ENCODE data around the gene TMEM129.

TMEM129 gene

DNA sequence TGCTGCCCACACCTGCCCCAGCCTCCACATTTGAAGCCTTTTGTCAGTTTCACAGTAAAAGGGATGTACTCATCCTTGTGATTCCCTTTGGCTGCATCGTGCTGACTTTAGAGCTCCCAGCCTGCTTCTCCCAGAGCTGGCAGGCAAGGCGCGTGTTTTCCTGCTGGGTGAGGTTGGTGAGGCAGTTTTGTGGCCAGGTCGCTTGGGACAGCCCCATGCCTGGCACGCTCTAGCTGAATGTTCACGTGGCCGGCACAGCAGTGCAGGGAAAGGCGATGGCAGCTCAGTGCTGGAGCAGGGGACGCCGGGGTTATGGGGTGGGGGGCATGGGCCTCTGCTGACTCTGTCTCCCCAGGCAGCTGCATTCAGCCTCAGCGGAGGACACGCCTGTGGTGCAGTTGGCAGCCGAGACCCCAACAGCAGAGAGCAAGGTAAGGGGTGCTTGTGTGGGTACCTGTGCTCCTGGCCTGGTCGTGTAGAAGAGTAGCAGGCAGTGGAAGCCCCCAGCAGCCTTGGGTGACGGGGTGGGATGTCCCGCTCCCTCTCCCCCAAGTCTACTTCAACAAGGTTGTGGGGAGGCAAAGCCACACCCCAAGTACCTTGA, 9.5 kb upstream of the TMEM129 start:
- ATAC-seq (replicated peaks; ENCODE audit: extremely low read depth, poor library complexity, severe bottlenecking), result no peak
- no peaks in the 10 kb centered on the region for H3K27me3 Mint-ChIP-seq
- H3K27ac Mint-ChIP-seq (ENCODE audit: low read depth), result no peak overlapping the region
- H3K36me3 Mint-ChIP-seq (ENCODE audit: insufficient read depth), result peaks cover 33% of the 10 kb centered on the region
- DNase-seq (ENCODE audit: low spot score in 2 of 2), result no peak
- H3K4me3 Mint-ChIP-seq, result no peak overlapping the region
- peaks cover 31% of the 10 kb centered on the region for H3K4me1 Mint-ChIP-seq
- no peaks in the 10 kb centered on the region for H3K9me3 Mint-ChIP-seq

DNA sequence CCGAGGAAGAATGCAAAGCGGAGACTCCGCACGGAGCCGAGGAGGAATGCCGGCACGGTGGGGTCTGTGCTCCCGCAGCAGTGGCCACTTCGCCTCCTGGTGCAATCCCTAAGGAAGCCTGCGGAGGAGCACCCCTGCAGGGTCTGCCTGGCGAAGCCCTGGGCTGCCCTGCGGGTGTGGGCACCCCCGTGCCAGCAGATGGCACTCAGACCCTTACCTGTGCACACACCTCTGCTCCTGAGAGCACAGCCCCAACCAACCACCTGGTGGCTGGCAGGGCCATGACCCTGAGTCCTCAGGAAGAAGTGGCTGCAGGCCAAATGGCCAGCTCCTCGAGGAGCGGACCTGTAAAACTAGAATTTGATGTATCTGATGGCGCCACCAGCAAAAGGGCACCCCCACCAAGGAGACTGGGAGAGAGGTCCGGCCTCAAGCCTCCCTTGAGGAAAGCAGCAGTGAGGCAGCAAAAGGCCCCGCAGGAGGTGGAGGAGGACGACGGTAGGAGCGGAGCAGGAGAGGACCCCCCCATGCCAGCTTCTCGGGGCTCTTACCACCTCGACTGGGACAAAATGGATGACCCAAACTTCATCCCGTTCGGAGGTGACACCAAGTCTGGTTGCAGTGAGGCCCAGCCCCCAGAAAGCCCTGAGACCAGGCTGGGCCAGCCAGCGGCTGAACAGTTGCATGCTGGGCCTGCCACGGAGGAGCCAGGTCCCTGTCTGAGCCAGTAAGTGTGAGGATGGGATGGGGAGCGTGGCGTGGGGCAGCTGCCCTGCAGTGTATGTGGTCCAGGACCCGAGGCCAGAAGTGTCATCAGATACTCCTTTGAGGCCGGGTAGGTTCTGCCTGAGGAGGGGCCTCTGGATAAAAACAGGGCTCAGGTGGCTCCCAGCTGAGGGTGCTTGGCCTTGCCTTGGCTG, 7.2 kb upstream of the TMEM129 start:
- no peak overlapping the region for H3K4me3 Mint-ChIP-seq
- H3K27me3 Mint-ChIP-seq, result no peaks in the 10 kb centered on the region
- no peaks in the 10 kb centered on the region for H3K9me3 Mint-ChIP-seq
- DNase-seq (ENCODE audit: low spot score in 2 of 2) (no peak), ATAC-seq (replicated peaks; ENCODE audit: extremely low read depth, poor library complexity, severe bottlenecking) (no peak)
- H3K36me3 Mint-ChIP-seq (ENCODE audit: insufficient read depth), result peaks cover 30% of the 10 kb centered on the region
- no peak overlapping the region for H3K27ac Mint-ChIP-seq (ENCODE audit: low read depth)
- peaks cover 43% of the 10 kb centered on the region for H3K4me1 Mint-ChIP-seq

DNA sequence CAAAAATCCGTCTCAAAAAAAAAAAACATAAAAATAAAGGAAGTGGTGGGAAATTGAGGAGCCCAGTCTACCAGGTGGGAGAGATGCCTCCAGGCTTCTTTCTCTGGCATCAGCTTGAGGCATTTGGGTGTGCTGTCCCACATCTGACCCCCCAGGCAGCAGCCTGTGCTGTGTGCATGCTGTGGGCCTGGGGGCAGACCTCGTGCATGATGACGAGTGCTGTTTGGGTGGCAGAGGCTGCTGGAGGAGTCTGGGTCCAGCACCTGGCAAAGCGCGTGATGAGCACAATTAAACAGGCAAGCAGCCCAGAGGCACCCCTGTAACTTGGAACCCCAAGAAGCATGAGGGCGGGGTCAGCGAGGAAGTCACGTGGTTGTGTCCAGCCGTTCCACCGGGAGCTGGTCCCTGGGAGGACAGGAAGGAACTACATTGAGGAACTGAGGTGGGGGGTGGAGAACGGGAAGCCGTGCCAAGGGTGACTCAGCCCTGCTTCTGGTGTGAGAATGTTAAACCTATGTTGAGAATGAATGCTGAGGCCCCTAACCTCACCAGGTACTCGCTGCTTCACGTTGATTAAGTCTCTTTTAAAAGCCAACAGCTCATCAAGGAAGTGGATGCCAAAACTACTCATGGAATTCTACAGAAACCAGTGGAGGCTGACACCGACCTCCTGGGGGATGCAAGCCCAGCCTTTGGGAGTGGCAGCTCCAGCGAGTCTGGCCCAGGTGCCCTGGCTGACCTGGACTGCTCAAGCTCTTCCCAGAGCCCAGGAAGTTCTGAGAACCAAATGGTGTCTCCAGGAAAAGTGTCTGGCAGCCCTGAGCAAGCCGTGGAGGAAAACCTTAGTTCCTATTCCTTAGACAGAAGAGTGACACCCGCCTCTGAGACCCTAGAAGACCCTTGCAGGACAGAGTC, 6.3 kb upstream of the TMEM129 start:
- ATAC-seq (replicated peaks; ENCODE audit: extremely low read depth, poor library complexity, severe bottlenecking) (no peak), DNase-seq (ENCODE audit: low spot score in 2 of 2) (no peak)
- Mint-ChIP-seq H3K4me1 (peaks cover 53% of the 10 kb centered on the region), H3K27ac (ENCODE audit: low read depth) (no peak overlapping the region), H3K36me3 (ENCODE audit: insufficient read depth) (peaks cover 29% of the 10 kb centered on the region), H3K9me3 (no peaks in the 10 kb centered on the region), H3K4me3 (no peak overlapping the region), H3K27me3 (no peaks in the 10 kb centered on the region)

DNA sequence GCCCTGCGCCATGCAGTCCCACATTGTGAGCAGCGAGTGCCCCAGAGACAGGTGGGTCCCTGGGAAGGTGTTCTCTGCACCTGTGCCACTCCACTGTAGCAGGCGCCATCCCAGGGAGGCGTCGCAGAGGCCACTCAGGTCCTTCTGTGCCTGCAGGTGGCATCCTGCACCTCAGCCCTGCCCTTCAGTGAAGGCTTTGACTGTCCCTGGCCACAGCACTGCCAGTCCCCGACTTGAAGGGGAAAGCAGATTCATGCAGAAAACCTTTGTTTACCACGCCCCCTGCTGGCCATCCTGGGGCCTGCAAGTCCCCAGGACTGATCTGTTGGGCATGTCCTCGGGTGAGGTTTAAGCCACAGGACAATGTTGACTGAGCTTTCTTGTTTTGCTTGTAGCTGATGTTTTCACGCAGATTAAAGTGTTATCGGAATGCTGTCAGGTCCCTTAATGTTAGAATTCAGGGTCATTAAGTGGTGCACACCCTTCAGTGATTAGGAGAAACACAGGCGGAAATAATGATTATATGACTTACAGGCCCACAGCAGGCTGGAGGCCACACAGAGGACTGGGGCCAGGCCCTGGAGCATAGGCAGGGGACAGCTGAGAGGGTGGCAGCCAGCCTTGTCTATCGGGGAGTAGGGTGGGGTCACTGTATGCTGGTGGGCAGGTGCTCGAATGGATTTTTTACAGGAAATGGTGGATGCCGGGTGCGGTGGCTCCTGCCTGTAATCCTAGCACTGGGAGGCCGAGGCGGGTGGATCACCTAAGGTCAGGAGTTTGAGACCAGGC, 5.2 kb upstream of the TMEM129 start:
- DNase-seq (ENCODE audit: low spot score in 2 of 2) (peak; percentile 85 to 95), ATAC-seq (replicated peaks; ENCODE audit: extremely low read depth, poor library complexity, severe bottlenecking) (no peak)
- Mint-ChIP-seq H3K36me3 (ENCODE audit: insufficient read depth) (peaks cover 31% of the 10 kb centered on the region), H3K4me1 (peaks cover 60% of the 10 kb centered on the region), H3K27me3 (no peaks in the 10 kb centered on the region), H3K9me3 (no peaks in the 10 kb centered on the region), H3K27ac (ENCODE audit: low read depth) (peak overlapping the region; percentile 83), H3K4me3 (peak overlapping the region; percentile 57)

- no peak overlapping the region for H3K4me3 Mint-ChIP-seq
- no peaks in the 10 kb centered on the region for H3K9me3 Mint-ChIP-seq
- no peaks in the 10 kb centered on the region for H3K27me3 Mint-ChIP-seq
- H3K27ac Mint-ChIP-seq (ENCODE audit: low read depth), result peak overlapping the region; percentile 99
- no peak for ATAC-seq (replicated peaks; ENCODE audit: extremely low read depth, poor library complexity, severe bottlenecking)
- no peak for DNase-seq (ENCODE audit: low spot score in 2 of 2)
- peaks cover 33% of the 10 kb centered on the region for H3K36me3 Mint-ChIP-seq (ENCODE audit: insufficient read depth)
- H3K4me1 Mint-ChIP-seq, result peaks cover 60% of the 10 kb centered on the region
Observed at GRCh38 chr4:1725521-1725920, 4.4 kb upstream of the TMEM129 start.

GRCh38 chr4:1723131-1723801, 2.1 kb upstream of the TMEM129 start:
- no peaks in the 10 kb centered on the region for H3K9me3 Mint-ChIP-seq

GRCh38 chr4:1722551-1723118, 1.5 kb upstream of the TMEM129 start:
- peak overlapping the region; percentile 99 for H3K27ac Mint-ChIP-seq (ENCODE audit: low read depth)
- H3K9me3 Mint-ChIP-seq, result no peaks in the 10 kb centered on the region
- no peaks in the 10 kb centered on the region for H3K27me3 Mint-ChIP-seq
- ATAC-seq (replicated peaks; ENCODE audit: extremely low read depth, poor library complexity, severe bottlenecking) (no peak), DNase-seq (ENCODE audit: low spot score in 2 of 2) (no peak)
- H3K4me1 Mint-ChIP-seq, result peaks cover 64% of the 10 kb centered on the region
- H3K36me3 Mint-ChIP-seq (ENCODE audit: insufficient read depth), result peaks cover 30% of the 10 kb centered on the region
- H3K4me3 Mint-ChIP-seq, result peak overlapping the region; percentile 90

More at GRCh38 chr4:1723131-1723801, 2.1 kb upstream of the TMEM129 start:
- H3K27ac Mint-ChIP-seq (ENCODE audit: low read depth), result peak overlapping the region; percentile 99
- H3K36me3 Mint-ChIP-seq (ENCODE audit: insufficient read depth), result peaks cover 31% of the 10 kb centered on the region
- DNase-seq (ENCODE audit: low spot score in 2 of 2) (peak; percentile 32 to 33), ATAC-seq (replicated peaks; ENCODE audit: extremely low read depth, poor library complexity, severe bottlenecking) (peak; percentile 9)
- H3K4me3 Mint-ChIP-seq, result peak overlapping the region; percentile 90
- no peaks in the 10 kb centered on the region for H3K27me3 Mint-ChIP-seq
- H3K4me1 Mint-ChIP-seq, result peaks cover 61% of the 10 kb centered on the region

GRCh38 chr4:1721666-1722550, 785 bp upstream of the TMEM129 start:
- Mint-ChIP-seq H3K27me3 (no peaks in the 10 kb centered on the region), H3K4me3 (peak overlapping the region; percentile 90), H3K36me3 (ENCODE audit: insufficient read depth) (peaks cover 27% of the 10 kb centered on the region), H3K9me3 (no peaks in the 10 kb centered on the region), H3K27ac (ENCODE audit: low read depth) (peak overlapping the region; percentile 99), H3K4me1 (peaks cover 58% of the 10 kb centered on the region)
- DNase-seq (ENCODE audit: low spot score in 2 of 2) (no peak), ATAC-seq (replicated peaks; ENCODE audit: extremely low read depth, poor library complexity, severe bottlenecking) (no peak)

- DNase-seq (ENCODE audit: low spot score in 2 of 2), result no peak
- Mint-ChIP-seq H3K9me3 (no peaks in the 10 kb centered on the region), H3K36me3 (ENCODE audit: insufficient read depth) (peaks cover 24% of the 10 kb centered on the region), H3K4me1 (peaks cover 52% of the 10 kb centered on the region), H3K27ac (ENCODE audit: low read depth) (peak overlapping the region; percentile 51), H3K27me3 (no peaks in the 10 kb centered on the region), H3K4me3 (peak overlapping the region; percentile 90)
- ATAC-seq (replicated peaks; ENCODE audit: extremely low read depth, poor library complexity, severe bottlenecking), result peak; percentile 7
Observed at GRCh38 chr4:1720163-1720983, 750 bp downstream of the TMEM129 start.

Data from central memory CD8-positive, alpha-beta T cell (primary cell).